ENCODE measurements around the gene PRR5L. TPM values are rescaled to one million over a fixed set of nuclear protein-coding genes. Genes with fewer than 3 reads are reported as not detected.

Gene PRR5L
- polyA plus RNA-seq, 3 donors: 3.5 to 16.0 (median 7.4) TPM

DNA sequence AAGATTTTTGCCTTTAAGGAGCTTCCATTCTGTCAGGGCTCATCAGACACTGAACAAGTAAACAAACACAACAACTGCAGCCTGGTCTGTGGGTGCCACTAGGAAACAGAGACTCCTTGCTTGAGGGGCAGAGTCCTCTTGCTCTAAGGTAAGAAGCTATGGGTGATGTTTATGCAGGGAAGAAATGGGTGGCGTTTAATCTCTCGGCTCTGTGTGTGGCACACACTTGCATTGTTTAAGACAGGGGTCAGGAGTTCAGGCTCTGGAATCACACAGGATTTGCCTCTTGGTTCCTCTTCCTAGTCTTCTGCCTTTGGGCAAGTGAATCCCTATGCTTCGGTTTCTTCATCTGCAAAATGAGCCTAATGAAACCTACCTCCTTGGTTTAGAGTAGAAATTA is 90.3 kb downstream of the PRR5L start:
- Histone ChIP-seq H3K27me3 (ENCODE audit: control insufficient read depth in 2 of 2, insufficient read depth in 2 of 2, low read length in 2 of 2) (no peaks in the 10 kb centered on the region), H3K4me1 (ENCODE audit: control insufficient read depth in 1 of 2, insufficient read depth in 2 of 2, low read length in 2 of 2) (peaks cover 24 to 32% of the 10 kb centered on the region in 2 donors), H3K36me3 (replicated peaks in 1 of 2; ENCODE audit: control insufficient read depth in 1 of 2, insufficient read depth in 2 of 2, low read length in 2 of 2) (no peaks in the 10 kb centered on the region), H3K79me2 (ENCODE audit: insufficient read depth, low read length) (no peaks in the 10 kb centered on the region), H3K4me2 (replicated peaks; ENCODE audit: extremely low read depth, low read length, poor library complexity, severe bottlenecking) (no peak overlapping the region), H4K20me1 (ENCODE audit: insufficient read depth, low read length) (no peaks in the 10 kb centered on the region), H3K9ac (ENCODE audit: insufficient read depth, low read length, poor library complexity, severe bottlenecking) (no peak overlapping the region), H3K9me3 (replicated peaks in 1 of 2; ENCODE audit: control insufficient read depth in 1 of 2, insufficient read depth in 1 of 2, low read length in 2 of 2) (no peaks in the 10 kb centered on the region), H3K4me3 (replicated peaks in 1 of 3; ENCODE audit: low read depth in 2 of 3, low read length in 3 of 3) (no peak overlapping the region), H3K27ac (ENCODE audit: low read depth in 1 of 2, low read length in 2 of 2) (no peak overlapping the region), H2AFZ (ENCODE audit: insufficient read depth, low read depth, low read length, poor library complexity, severe bottlenecking) (no peak overlapping the region)
- TF ChIP-seq, protein P1, sequence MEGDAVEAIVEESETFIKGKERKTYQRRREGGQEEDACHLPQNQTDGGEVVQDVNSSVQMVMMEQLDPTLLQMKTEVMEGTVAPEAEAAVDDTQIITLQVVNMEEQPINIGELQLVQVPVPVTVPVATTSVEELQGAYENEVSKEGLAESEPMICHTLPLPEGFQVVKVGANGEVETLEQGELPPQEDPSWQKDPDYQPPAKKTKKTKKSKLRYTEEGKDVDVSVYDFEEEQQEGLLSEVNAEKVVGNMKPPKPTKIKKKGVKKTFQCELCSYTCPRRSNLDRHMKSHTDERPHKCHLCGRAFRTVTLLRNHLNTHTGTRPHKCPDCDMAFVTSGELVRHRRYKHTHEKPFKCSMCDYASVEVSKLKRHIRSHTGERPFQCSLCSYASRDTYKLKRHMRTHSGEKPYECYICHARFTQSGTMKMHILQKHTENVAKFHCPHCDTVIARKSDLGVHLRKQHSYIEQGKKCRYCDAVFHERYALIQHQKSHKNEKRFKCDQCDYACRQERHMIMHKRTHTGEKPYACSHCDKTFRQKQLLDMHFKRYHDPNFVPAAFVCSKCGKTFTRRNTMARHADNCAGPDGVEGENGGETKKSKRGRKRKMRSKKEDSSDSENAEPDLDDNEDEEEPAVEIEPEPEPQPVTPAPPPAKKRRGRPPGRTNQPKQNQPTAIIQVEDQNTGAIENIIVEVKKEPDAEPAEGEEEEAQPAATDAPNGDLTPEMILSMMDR (IDR thresholded peaks at IDR 0.05): no peak
- H3K36me3 Mint-ChIP-seq: peaks cover 18 to 23% of the 10 kb centered on the region in 2 donors
- intact Hi-C loops (cut with micrococcal nuclease): no loop called here
- H3K4me1 Mint-ChIP-seq: peaks cover 41% of the 10 kb centered on the region
- no peak for DNase-seq
- H3K27me3 Mint-ChIP-seq (ENCODE audit: low read depth in 3 of 3): peaks cover 0 to 3% (median 0%) of the 10 kb centered on the region in 3 donors
- 83% methylated on average over 2 of the region's 3 CpGs for WGBS (ENCODE audit: insufficient coverage)
- H3K4me3 Mint-ChIP-seq: no peak overlapping the region
- H3K9me3 Mint-ChIP-seq: peaks cover 0 to 3% (median 0%) of the 10 kb centered on the region in 7 donors
- no peak overlapping the region for H3K27ac Mint-ChIP-seq

DNA sequence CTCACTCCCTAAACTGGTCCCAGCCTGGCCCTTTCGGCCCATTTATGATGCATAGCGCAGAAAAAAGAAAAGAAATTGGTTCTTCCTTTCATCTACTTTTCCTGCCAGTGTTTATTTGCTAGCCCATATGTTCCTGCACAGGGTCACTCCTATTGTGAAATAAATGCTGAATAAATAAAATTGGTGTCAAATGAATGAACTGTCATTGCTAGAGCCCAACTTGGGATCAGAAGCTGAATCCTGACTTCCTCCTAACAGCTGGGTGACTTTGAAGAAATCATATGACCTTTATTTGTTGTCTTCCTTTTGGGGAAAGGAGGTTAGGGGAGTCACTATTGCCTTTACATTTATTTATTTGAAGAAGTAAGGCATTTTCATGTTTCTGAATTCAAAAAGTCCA is 92.0 kb downstream of the PRR5L start:
- no peaks in the 10 kb centered on the region for H3K27me3 ChIP-seq (ENCODE audit: control insufficient read depth in 2 of 2, insufficient read depth in 2 of 2, low read length in 2 of 2)
- H3K27ac ChIP-seq (ENCODE audit: low read depth in 1 of 2, low read length in 2 of 2): no peak overlapping the region
- H3K36me3 Mint-ChIP-seq: peaks cover 3 to 20% of the 10 kb centered on the region in 2 donors
- peak overlapping the region in 2 of 7 donors; percentile 13 to 67 for H3K27ac Mint-ChIP-seq
- peaks cover 0 to 4% (median 0%) of the 10 kb centered on the region in 3 donors for H3K27me3 Mint-ChIP-seq (ENCODE audit: low read depth in 3 of 3)
- H2AFZ ChIP-seq (ENCODE audit: insufficient read depth, low read depth, low read length, poor library complexity, severe bottlenecking): no peak overlapping the region
- H3K4me2 ChIP-seq (replicated peaks; ENCODE audit: extremely low read depth, low read length, poor library complexity, severe bottlenecking): peak overlapping the region; percentile 0
- no peaks in the 10 kb centered on the region for H3K36me3 ChIP-seq (replicated peaks in 1 of 2; ENCODE audit: control insufficient read depth in 1 of 2, insufficient read depth in 2 of 2, low read length in 2 of 2)
- peak overlapping the region in 1 of 2 donors; percentile 19 for H3K4me3 Mint-ChIP-seq
- TF ChIP-seq, protein P1 (IDR thresholded peaks at IDR 0.05): no peak
- no CpG with 5 or more reads among the region's 2 CpGs for WGBS (ENCODE audit: insufficient coverage)
- H3K9ac ChIP-seq (ENCODE audit: insufficient read depth, low read length, poor library complexity, severe bottlenecking): no peak overlapping the region
- H3K9me3 ChIP-seq (replicated peaks in 1 of 2; ENCODE audit: control insufficient read depth in 1 of 2, insufficient read depth in 1 of 2, low read length in 2 of 2): no peaks in the 10 kb centered on the region
- no peaks in the 10 kb centered on the region for H3K79me2 ChIP-seq (ENCODE audit: insufficient read depth, low read length)
- no peak overlapping the region for H3K4me3 ChIP-seq (replicated peaks in 1 of 3; ENCODE audit: low read depth in 2 of 3, low read length in 3 of 3)
- no peaks in the 10 kb centered on the region for H4K20me1 ChIP-seq (ENCODE audit: insufficient read depth, low read length)
- H3K4me1 ChIP-seq (ENCODE audit: control insufficient read depth in 1 of 2, insufficient read depth in 2 of 2, low read length in 2 of 2): peaks cover 28 to 48% of the 10 kb centered on the region in 2 donors
- peaks cover 0 to 14% (median 8%) of the 10 kb centered on the region in 7 donors for H3K9me3 Mint-ChIP-seq
- peaks cover 56% of the 10 kb centered on the region for H3K4me1 Mint-ChIP-seq
- peak in 2 of 3 donors; percentile 16 to 25 for DNase-seq
- intact Hi-C loops (cut with micrococcal nuclease): no loop called here

All from CD14-positive monocyte (primary cell).